Fibroblast of lung (primary cell): ENCODE results near the gene MAGEB2. TPM values are rescaled to one million over a fixed set of nuclear protein-coding genes. Genes with fewer than 3 reads are reported as not detected.

ENCODE experiments used
- DNase-seq, 2 donors: peaks; one replicate each; pipeline versions ENCODE4 v3.0.0 to v3.0.0-alpha.2; 2010; ENCODE audit warnings: low read depth in 2 of 2
- H2AFZ ChIP-seq: 2 replicates; pipeline ENCODE4 v1.5.1; 2012; ENCODE audit warnings: low read length, control low read depth, inconsistent platforms
- H3K27ac ChIP-seq: 2 replicates; pipeline ENCODE4 v1.5.1; 2011; ENCODE audit warnings: low read length, control low read depth; ENCODE audit not compliant: insufficient read depth
- H3K27me3 ChIP-seq: 2 replicates; pipeline ENCODE4 v1.5.1; 2011; ENCODE audit warnings: mild to moderate bottlenecking, low read length; ENCODE audit not compliant: control insufficient read depth, insufficient read depth
- H3K36me3 ChIP-seq: 2 replicates; pipeline ENCODE4 v1.5.1; 2011; ENCODE audit warnings: low read length; ENCODE audit not compliant: control insufficient read depth, insufficient read depth
- H3K4me1 ChIP-seq: 2 replicates; pipeline ENCODE4 v1.5.1; 2011; ENCODE audit warnings: low read length; ENCODE audit not compliant: control insufficient read depth, insufficient read depth; ENCODE audit errors: extremely low read depth
- H3K4me2 ChIP-seq: 2 replicates; pipeline ENCODE4 v1.5.1; 2011; ENCODE audit warnings: low read length, control low read depth; ENCODE audit not compliant: insufficient read depth; ENCODE audit errors: extremely low read depth
- H3K4me3 ChIP-seq, 4 experiments: fragments of 200-600 bp in 1 of 4; sonication (generic) in 1 of 4; replicated peaks in 1 of 4; 2 replicates each; pipeline ENCODE4 v1.5.1; 2011 to 2016; ENCODE audit warnings: low read length in 4 of 4, low read depth in 3 of 4, mild to moderate bottlenecking in 3 of 4, control low read depth in 2 of 4, inconsistent platforms in 1 of 4, mixed read lengths in 1 of 4; ENCODE audit not compliant: insufficient read depth in 1 of 4; ENCODE audit errors: control extremely low read depth in 1 of 4
- H3K79me2 ChIP-seq: 2 replicates; pipeline ENCODE4 v1.5.1; 2012; ENCODE audit warnings: mild to moderate bottlenecking, low read length, inconsistent platforms; ENCODE audit not compliant: control insufficient read depth, insufficient read depth
- H3K9ac ChIP-seq: 2 replicates; pipeline ENCODE4 v1.5.1; 2011; ENCODE audit warnings: mild to moderate bottlenecking, low read length, control low read depth; ENCODE audit not compliant: insufficient read depth
- H3K9me3 ChIP-seq: 2 replicates; pipeline ENCODE4 v1.5.1; 2012; ENCODE audit warnings: low read depth, low read length; ENCODE audit not compliant: control insufficient read depth, insufficient read depth
- H4K20me1 ChIP-seq: 2 replicates; pipeline ENCODE4 v1.5.1; 2011; ENCODE audit warnings: low read length; ENCODE audit not compliant: control insufficient read depth, insufficient read depth; ENCODE audit errors: extremely low read depth
- EZH2 ChIP-seq: IDR thresholded peaks from 2 replicates; pipeline ENCODE4 v1.5.1; 2012; ENCODE audit warnings: low read length, control low read depth, mild to moderate bottlenecking; ENCODE audit errors: missing control alignments
- polyA plus RNA-seq, 2 donors: library from polyadenylated mRNA; depleted of rRNA in 1 of 2; stranded (reverse) in 1 of 2; unstranded in 1 of 2; fragments of >200 nt; gene quantifications; 2 replicates each; pipeline ENCODE4 v1.2.1, GENCODE V29; 2011 to 2012; ENCODE audit warnings: missing spikeins in 1 of 2
- total RNA-seq: library from RNA; depleted of rRNA; stranded (reverse); fragments of >200 nt; gene quantifications from 2 replicates; pipeline ENCODE4 v1.2.1, GENCODE V29; 2014
- TF ChIP-seq, protein P1 (sequence below), 2 donors: IDR thresholded peaks in 1 of 2; conservative IDR thresholded peaks in 1 of 2; 1 replicate in 1 of 2; 2 replicates in 1 of 2; pipeline ENCODE4 v1.5.1; 2011 to 2012; ENCODE audit warnings: low read length in 2 of 2, control low read depth in 1 of 2, inconsistent platforms in 1 of 2, low read depth in 1 of 2, mild to moderate bottlenecking in 1 of 2

The MAGEB2 gene
- total and polyA plus RNA-seq, 2 donors (not counting 1 experiment from before 2014, with no cell fraction given): not detected

DNA sequence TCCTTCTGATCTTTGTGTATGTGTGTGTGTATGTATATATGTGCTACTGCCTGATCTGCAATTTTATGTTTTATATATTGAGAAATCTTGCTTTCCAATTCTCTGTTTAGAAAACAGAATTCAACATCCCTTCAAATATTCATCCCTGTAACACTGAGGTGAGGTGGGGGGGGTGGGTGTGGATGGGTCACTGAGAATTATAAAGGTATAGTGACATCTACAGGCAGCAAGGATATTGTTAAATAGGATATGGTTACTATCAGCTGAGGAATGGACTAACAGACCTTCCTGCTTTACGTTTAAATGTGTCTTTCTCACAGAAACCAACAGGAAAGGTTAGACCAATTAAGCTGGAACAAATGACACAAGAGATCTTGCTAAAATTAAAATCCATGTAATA is 19.0 kb upstream of the MAGEB2 start:
- TF ChIP-seq, protein P1, sequence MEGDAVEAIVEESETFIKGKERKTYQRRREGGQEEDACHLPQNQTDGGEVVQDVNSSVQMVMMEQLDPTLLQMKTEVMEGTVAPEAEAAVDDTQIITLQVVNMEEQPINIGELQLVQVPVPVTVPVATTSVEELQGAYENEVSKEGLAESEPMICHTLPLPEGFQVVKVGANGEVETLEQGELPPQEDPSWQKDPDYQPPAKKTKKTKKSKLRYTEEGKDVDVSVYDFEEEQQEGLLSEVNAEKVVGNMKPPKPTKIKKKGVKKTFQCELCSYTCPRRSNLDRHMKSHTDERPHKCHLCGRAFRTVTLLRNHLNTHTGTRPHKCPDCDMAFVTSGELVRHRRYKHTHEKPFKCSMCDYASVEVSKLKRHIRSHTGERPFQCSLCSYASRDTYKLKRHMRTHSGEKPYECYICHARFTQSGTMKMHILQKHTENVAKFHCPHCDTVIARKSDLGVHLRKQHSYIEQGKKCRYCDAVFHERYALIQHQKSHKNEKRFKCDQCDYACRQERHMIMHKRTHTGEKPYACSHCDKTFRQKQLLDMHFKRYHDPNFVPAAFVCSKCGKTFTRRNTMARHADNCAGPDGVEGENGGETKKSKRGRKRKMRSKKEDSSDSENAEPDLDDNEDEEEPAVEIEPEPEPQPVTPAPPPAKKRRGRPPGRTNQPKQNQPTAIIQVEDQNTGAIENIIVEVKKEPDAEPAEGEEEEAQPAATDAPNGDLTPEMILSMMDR (conservative IDR thresholded peaks at IDR 0.05 in 1 of 2, IDR thresholded peaks at IDR 0.05 in 1 of 2; ENCODE audit: low read depth in 1 of 2, low read length in 2 of 2): no peak
- no peak for TF ChIP-seq EZH2
- no peaks in the 10 kb centered on the region for H3K9me3 ChIP-seq
- no peaks in the 10 kb centered on the region for H3K36me3 ChIP-seq
- DNase-seq: peak; percentile 1 to 4
- H4K20me1 ChIP-seq: no peaks in the 10 kb centered on the region
- no peaks in the 10 kb centered on the region for H3K27me3 ChIP-seq
- no peak overlapping the region for H2AFZ ChIP-seq
- H3K79me2 ChIP-seq: no peaks in the 10 kb centered on the region
- no peak overlapping the region for H3K4me2 ChIP-seq
- H3K9ac ChIP-seq: no peak overlapping the region
- no peak overlapping the region for H3K27ac ChIP-seq
- H3K4me1 ChIP-seq: no peaks in the 10 kb centered on the region
- no peak overlapping the region for H3K4me3 ChIP-seq

DNA sequence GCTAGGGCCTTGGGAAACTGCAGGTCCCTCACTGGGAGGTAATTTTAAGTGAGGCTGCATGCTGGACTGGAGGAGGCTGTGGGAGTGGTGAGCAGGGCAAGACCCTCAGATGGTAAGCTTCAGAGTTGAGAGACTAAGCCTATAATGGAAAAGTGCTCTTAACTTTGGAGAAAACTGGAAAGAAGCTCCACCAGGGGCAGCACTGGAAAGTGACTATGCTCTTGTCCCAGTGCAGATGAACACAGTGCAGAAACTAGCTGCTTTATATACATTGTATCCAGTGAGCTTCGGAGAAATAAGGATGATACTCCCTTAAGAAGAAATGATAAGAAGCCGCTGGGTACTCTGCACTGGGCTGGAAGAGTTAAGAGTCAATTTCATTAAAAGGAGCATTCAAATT is 3.2 kb upstream of the MAGEB2 start:
- Histone ChIP-seq H2AFZ (no peak overlapping the region), H3K27ac (no peak overlapping the region), H3K9ac (no peak overlapping the region), H3K4me3 (no peak overlapping the region), H3K4me1 (no peaks in the 10 kb centered on the region), H4K20me1 (no peaks in the 10 kb centered on the region), H3K36me3 (no peaks in the 10 kb centered on the region), H3K79me2 (no peaks in the 10 kb centered on the region), H3K4me2 (no peak overlapping the region), H3K27me3 (no peaks in the 10 kb centered on the region), H3K9me3 (no peaks in the 10 kb centered on the region)
- no peak for TF ChIP-seq EZH2
- TF ChIP-seq, protein P1 (conservative IDR thresholded peaks at IDR 0.05 in 1 of 2, IDR thresholded peaks at IDR 0.05 in 1 of 2; ENCODE audit: low read depth in 1 of 2, low read length in 2 of 2): no peak
- DNase-seq: no peak

DNA sequence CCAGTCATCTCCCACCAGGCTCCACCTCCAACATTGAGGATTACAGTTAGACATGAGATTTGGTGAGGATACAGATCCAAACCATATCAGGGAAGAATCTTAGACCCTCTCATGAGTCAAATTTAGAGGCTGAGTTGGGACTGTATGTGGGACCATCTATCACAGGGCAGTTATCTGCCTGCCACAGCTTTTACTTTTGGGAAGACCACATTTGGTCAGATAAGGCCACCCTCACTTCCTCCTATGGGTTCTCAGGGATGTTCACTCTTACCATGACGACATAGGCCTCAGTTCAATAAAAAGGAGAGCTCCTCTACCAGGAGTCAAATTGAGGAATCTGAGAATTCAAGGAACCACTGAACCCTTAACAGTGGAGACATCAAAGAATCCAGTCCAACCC is 2.1 kb downstream of the MAGEB2 start:
- H3K79me2 ChIP-seq: no peaks in the 10 kb centered on the region
- no peaks in the 10 kb centered on the region for H3K27me3 ChIP-seq
- H2AFZ ChIP-seq: no peak overlapping the region
- H3K4me2 ChIP-seq: no peak overlapping the region
- H3K9me3 ChIP-seq: no peaks in the 10 kb centered on the region
- no peak overlapping the region for H3K27ac ChIP-seq
- no peaks in the 10 kb centered on the region for H3K4me1 ChIP-seq
- H3K36me3 ChIP-seq: no peaks in the 10 kb centered on the region
- H3K4me3 ChIP-seq: no peak overlapping the region
- TF ChIP-seq, protein P1 (conservative IDR thresholded peaks at IDR 0.05 in 1 of 2, IDR thresholded peaks at IDR 0.05 in 1 of 2; ENCODE audit: low read depth in 1 of 2, low read length in 2 of 2): no peak
- TF ChIP-seq EZH2: no peak
- DNase-seq: no peak
- no peak overlapping the region for H3K9ac ChIP-seq
- H4K20me1 ChIP-seq: no peaks in the 10 kb centered on the region
